ENCODE measurements around the gene APOM.
A peak's percentile ranks its signal among the peaks of the same experiment; 100 is the strongest.

Gene APOM

DNA sequence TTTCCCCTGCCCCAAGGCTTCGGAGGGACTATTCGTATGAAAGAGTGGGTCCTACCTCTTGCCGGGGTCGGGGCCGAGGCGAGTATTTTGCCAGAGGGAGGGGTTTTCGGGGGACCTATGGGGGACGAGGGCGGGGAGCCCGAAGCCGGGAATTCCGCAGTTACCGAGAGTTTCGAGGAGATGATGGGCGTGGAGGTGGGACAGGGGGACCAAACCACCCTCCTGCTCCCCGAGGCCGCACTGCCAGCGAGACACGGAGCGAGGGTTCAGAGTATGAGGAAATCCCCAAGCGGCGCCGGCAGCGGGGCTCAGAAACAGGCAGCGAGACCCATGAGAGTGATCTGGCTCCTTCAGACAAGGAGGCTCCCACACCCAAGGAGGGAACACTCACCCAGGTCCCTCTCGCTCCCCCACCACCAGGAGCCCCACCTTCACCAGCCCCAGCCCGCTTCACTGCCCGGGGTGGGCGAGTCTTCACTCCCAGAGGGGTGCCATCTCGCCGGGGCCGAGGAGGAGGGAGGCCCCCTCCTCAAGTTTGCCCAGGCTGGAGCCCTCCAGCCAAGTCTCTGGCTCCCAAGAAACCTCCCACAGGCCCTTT is 23.9 kb upstream of the APOM start:
- DNase-seq: no peak

DNA sequence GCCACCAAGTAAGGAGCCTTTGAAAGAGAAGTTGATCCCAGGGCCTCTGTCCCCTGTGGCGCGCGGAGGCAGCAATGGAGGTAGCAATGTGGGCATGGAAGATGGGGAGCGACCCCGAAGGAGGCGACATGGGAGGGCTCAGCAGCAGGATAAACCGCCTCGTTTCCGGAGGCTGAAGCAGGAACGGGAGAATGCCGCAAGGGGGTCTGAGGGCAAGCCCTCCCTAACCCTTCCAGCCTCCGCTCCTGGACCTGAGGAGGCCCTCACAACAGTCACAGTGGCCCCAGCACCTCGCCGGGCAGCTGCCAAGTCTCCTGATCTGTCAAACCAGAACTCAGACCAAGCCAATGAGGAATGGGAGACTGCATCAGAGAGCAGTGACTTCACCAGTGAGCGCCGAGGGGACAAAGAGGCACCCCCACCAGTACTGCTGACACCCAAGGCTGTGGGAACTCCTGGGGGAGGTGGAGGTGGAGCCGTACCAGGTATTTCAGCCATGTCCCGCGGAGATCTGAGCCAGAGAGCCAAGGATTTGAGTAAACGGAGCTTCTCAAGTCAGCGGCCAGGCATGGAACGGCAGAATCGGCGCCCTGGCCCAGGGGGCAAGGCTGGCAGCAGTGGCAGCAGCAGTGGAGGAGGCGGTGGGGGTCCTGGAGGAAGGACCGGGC is 23.3 kb upstream of the APOM start:
- no peak for DNase-seq

DNA sequence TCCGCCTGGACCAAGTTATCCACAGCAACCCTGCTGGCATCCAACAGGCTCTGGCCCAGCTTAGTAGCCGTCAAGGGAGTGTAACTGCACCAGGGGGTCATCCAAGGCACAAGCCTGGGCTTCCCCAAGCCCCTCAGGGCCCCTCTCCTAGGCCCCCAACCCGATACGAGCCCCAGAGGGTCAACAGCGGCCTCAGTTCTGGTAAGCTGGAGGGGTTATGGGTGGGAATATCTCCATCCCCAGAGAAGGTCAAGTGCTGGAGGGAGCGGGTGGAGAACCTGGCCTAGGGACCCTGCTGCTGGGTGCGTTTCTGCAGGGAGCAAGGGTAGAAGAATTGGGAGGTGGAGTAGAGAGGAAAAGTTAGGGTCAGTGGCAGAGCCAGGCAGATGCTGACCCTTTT is 22.2 kb upstream of the APOM start:
- no peak for DNase-seq

DNA sequence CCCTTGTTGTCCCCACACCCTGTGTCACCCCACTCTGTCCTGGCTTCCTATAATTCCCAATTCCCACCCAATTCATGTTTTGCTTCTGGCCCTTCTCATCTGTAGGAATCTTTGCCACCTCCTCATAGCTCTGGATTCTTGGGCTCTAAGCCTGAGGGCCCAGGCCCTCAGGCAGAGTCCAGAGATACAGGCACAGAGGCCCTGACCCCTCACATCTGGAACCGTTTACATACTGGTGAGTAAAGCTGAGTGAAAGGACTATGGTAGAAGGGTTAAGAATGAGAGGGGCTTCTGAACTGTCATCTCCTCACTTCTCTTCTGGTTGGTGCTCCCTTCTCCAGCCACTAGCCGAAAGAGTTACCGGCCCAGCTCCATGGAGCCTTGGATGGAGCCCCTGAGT is 21.6 kb upstream of the APOM start:
- DNase-seq: no peak

DNA sequence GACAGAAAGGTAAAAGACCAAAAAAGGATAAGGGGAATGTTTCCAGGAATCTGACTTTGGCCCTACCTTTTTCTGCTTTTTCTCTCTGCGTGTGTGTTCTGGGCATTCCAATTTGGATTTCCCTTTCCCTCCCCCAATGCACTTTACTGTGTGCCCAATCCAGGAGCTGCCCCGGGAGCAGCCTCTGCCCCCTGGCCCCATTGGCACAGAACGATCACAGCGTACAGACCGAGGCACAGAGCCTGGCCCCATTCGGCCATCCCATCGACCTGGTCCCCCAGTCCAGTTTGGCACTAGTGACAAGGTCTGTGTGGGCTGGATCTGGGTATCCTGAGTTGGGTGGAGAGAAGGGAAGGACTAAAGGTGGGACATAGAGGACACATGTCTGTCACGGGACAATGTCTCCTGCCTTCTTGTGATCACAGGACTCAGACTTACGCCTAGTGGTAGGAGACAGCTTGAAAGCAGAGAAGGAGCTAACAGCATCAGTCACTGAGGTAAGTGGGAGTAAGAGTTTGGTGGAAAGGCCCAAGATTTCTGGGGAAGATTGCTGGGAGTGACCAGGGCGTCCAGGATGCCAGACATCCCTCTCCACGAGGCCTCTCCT is 20.6 kb upstream of the APOM start:
- DNase-seq: no peak

DNA sequence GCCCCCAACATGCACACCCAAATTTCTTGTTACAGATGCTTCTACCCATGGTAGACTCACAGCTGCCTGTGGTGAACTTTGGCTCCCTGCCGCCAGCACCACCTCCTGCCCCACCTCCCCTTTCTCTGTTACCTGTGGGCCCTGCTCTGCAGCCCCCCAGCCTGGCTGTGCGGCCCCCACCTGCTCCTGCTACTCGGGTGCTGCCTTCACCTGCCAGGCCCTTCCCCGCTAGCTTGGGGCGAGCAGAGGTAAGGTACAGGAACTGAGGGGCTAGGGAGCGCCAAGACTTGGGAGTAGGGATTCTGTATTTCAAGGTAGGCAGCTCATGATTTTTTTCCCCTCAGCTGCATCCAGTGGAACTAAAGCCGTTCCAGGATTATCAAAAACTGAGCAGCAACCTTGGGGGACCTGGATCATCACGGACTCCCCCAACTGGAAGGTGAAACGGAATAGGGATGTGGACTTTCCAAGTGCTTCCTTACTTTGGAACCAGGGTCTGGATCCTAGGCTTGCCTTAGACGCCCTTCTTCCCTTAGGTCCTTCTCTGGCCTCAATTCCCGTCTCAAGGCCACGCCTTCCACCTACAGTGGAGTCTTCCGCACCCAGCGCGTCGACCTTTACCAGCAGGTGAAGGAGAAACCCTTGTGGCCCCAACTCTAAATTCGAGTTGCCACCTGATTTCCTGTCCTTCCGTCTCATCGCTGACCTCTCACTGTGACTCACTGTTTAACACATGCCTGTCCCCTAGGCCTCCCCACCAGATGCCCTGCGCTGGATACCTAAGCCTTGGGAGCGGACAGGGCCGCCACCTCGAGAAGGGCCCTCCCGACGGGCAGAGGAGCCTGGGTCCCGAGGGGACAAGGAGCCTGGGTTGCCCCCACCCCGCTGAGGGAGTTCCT is 18.7 kb upstream of the APOM start:
- DNase-seq: no peak

DNA sequence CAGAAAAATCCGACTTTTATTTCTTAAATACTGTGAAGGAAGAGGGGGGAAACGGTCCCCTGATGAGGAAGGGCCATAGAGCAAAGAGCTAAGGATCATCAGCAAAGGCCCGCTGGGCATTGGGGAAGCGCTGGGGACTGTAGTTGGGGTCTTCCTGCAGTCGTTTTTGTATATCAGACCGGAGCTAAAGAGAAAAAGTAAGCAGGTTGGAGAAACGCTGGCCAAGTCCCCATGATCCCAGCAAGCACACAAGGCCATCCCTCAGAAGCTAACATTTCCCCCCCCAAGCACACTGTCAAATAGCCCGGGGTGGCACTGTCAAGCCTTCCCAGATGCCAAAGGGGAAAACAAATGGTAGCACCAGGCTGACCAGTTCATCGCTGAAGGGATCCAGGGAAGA is 16.7 kb upstream of the APOM start:
- DNase-seq: no peak

DNA sequence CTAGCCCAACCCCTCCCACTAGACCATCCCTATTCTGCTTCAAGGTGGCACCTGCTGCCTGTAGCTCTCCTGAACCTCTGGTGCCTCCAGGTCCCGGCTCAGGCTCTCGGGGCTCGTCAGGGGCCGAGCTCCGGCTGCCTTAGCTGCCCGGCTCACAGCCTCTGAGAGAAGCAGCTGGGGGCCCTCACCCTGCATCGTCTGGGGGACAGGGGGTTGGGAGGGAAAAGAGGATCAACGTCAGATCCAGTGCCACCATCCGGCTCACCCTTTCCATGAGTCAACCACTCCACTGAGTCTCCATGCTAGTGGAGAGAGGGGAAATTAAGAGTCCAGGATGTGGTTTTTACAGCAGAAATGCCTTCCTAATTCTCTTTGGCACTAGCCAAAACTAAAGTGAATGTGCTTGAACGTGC is 16.2 kb upstream of the APOM start:
- no peak for DNase-seq

DNA sequence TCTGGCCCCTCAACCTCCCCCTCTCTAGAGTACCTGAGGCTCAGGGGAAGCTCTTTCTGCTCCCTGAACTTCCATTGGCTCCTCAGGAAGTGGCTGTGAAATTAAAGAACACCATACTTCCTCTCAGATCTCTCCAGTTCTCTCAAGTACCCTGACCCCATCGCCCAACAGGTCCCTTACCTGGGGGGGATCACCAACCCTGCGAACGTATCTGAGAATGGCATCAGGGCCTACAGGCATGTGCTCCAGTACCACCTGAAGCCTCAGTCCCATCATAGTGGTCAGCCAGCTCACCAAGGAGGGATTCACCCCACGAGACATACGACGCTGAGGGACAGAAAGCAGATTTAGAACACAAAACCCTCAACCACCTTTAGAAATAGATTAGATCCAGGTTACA is 15.1 kb upstream of the APOM start:
- DNase-seq: no peak

DNA sequence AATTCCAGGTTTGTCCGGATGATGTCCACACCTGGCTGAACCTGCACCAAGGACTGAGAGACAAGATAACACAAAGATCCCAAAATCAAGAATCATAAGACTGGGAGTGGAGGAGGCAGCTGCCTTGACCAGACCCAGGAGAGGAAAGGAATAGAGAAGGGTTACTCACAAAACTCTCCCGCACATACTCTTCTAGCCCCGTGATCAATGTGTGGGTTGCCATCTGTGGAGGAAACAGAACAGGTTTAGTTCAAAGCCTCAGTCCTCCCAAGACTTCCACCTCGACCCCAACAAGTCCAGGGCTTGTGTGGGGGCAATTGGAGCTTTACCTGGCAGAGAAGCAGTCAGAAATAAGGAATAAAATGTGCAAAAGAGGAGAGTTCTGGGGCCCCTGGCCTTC is 14.3 kb upstream of the APOM start:
- no peak for DNase-seq

DNA sequence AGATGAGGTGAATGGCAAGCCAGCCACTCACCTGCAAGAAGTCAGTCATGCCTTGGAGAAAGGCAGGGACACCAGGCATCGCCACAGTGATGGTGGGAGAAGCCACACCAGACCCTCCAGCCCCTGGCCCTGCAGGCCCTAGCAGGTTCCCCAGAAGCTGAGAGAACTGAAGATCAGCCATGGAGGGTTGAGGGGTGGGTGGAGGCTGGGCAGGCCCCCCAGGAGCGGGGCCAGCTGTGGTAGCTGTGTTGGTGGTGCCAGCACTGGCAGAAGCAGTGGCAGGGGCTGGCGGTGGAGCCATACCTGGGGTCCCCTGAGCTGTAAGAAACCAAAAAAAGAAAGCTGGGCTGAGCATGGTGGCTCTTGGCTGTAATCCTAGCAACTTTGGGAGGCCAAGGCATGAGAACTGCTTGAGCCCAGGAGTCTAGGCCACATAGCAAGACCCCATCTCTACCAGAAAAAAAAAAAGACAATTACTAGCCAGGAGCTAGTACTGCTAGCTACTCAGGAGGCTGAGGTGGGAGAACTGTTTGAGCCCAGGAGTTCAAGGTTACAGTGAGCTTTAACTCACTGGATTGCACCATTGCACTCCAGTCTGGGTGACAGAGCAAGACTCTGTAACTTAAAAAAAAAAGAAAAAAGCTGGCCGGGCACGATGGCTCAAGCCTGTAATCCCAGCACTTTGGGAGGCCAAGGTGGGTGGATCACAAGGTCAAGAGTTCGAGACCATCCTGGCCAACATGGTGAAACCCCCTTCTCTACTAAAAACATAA is 12.7 kb upstream of the APOM start:
- no peak for DNase-seq

DNA sequence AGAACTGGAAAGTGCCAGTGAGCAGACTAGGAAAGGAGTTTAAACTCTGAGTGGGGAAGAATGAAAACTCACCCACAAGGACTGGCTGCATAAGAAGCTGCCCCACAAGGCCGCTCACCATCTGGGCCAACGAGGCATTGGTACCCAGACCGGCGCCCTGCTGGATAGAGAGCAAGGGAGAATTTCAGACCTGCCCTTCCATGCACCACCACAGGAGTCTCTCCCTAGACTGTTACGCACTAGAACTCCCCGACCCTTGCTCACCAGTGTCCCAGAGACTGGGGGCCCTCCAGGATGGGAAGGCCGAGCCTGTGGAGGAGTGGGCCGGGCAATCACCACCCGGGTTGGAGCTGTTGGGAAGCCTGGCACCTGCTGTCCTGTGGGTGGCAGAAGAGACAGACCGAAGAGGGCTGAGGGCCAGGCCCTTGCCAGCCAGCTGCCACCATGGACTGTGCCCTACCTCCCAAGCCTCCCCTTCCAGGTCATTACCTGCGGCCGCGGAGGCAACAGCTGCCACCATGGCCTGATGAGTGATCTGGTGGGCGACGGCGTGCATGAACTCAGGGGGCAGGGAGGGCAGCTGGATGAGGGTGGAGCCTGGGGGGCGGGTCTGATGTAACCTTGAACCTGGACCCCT is 11.8 kb upstream of the APOM start:
- no peak for DNase-seq

DNA sequence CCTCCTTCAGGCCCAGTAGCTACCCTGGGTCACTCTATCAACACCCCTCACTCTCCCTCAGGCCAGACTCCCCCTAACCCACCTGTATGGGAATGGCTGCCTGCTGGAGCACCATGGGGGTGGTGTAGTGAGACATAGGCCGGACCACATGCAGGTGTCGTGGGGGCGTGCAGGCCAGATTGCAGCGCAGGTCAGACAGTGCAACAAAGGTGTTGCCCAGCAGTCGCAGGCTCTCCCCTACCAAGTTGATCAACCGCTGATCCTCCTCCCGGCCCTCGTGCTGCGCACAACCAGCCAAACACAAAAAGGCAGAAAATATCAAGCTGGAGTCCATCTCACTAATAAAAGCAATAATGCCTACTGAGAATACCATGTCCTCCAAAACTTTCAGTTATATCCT is 10.4 kb upstream of the APOM start:
- no peak for DNase-seq

DNA sequence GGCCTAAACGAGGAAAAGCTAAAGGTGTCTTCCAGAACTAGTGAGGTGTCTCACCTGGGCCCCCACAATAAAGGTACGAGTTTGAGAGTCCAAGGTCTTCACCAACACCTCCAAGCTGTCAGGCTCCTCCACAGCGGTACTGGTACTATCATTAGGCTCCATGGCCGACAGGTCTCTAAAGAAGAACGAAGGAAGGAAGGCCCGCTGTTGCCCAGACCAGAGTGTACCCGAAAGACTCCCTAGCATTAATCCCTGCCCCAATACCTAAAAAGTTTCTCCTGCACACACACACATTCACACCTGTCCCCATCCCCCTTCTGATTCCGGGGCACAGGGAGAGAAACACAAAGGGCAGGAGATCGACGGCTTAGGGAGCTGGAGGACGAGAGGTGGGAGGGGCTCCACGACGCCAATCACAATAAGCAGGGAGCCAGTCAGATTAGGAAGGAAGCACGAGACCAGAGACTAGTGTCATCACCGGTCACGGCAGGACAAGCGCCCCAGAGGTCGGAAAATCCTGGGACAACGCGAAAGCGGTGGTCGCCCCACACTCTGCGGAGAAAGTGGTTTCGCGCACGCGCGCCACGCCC is 4.0 kb upstream of the APOM start:
- DNase-seq: peak; percentile 65

DNA sequence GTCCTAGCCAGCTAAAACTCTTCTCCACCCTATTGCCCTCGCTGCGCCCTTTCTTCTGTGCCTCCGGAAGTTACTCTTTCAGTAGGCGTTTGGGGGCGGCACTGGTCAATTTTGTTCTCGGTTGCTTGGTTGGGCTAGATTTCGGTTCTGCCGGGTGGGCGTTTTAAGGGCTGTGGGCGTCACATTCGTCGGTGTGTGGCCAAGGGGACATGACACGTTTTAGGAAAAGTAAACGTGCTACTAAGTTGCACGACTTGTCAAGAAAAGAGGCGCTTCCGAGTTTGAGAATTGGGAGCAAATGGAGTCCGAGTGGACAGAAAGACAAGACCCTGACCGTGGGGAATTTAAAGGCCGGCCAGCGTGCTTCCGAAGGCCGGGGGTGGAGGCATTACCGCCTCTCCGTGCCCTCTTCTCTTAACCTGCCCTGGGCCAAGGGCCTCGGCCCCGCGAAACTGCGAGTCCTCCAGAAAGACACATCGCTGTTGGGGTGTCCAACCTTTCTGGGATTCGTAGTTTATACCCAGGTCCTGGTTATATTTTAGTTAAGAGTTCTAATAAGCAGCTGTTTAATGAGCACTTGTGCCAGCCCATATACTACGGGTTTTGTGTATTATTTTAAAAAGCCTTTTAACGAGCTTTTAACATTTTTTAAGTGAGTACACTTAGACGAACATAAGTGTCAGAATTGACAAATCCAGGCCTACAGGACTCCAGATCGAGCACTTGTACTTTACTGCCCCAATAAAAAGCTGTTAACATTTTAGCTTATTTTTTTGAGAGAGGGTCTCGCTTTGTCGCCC is 2.6 kb upstream of the APOM start:
- DNase-seq: no peak

DNA sequence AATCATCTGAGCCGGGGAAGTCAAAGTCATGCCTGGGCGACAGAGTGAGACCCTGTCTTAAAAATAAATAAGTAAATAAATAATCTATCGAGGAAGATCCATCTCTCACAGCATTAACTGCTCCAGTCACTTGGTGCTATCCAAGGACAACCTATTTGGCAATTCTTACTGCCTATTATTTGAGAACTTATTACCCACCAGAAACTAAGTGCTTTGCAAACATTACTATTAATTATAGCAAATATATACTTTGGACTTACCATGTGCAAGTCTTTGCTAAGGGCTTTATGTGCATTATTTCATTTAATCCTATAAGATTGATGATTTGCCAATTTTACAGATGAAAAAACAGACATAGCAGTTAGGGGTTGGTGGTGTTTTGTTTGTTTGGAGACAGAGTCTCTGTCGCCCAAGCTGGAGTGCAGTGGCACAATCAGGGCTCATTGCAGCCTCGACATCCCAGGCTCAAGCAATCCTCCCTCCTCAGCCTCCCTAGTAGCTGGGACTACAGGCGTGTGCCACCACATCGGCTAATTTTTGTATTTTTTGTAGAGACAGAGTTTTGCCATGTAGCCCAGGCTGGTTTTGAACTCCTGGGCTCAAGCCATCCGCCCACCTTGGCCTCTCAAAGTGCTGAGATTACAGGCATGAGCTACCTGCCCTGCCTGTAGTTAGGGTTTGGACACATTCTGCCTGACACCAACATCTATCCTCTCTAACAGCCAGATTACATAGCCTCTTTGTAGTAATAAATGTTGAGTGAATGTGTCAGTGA is 933 bp upstream of the APOM start:
- no peak for DNase-seq

DNA sequence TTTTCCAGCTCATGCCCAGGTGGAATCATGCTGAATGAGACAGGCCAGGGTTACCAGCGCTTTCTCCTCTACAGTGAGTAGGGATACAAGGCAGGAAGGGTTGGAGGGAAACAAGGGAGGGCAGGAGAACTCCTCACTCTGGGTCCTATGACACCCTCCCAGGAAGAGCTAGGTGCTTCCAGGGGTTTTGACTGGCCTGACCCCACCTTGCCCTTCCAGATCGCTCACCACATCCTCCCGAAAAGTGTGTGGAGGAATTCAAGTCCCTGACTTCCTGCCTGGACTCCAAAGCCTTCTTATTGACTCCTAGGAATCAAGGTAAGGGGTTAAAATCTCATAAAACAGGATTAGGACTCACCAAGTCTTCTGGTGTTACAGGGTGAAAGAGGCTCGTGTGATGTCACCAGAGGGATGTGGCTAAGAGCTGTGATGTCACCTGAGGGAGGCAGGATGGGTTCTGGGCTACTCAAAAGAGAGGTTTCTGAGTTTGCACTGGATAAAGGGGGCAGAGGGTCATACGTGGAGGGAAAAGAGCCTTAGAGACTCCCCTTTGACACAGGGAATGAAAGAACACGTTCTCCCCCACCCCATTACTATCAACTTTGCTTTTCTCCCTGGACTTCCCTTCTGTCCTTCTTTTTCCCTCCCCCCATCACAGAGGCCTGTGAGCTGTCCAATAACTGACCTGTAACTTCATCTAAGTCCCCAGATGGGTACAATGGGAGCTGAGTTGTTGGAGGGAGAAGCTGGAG is 1.9 kb downstream of the APOM start:
- DNase-seq: no peak

DNA sequence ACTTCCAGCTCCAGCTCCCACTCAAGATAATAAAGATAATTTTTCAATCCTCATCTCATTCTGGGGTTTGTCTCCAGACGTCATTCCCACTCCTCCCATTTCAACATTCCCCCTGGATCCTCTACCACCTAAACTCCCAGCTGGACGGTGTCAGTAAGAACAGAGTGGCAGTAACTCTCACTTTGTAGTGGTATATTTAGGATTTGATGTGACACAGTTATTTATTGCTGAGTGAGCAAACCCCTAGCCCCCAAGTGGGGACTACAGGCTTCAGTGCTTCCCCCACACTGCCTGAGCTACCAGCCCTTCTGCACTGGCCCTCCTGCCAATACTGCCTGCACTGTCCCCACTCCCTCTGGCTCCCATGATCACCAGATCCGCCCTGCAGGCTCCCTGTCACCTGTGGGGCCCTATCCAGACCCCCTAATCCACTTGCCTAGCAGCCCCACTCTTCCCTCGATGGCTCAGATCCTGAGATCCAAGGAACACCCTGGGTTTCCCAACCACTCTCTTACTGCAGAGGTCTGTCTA is 2.5 kb downstream of the APOM start:
- no peak for DNase-seq

DNA sequence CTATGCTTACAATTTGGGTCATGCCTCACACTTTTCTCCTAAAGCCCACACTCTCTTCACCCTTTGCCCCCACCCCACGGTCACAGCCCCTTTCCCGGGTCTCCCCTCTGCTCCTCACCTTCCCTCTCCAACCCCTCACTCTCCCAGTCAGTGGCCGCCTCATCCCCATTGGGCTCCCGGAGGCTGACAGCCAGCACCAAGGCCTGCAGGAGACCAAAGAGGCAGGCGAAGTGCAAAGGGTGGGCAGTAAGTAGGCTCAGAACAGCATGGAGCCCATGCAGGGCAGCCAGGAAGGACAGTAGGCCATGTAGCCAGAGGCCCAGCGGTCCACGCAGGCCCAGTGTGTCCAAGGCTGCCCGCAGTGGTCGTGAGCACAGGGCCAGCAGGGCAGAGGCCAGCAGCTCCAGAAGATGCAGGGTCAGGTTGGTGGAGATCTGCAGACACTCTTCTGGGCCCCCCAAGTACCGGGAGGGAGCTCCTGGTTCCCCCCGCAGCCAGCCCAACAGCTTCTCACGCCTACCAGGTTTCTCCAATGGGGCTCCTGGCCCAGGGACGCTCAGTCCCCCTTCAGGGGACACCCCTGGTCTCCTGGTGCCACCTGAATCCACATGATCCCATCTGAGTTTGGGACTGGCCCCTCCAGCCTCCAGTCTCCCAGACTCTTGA is 3.4 kb downstream of the APOM start:
- no peak for DNase-seq
